OCI-LY1 (cell line): ENCODE measurements around the gene PRKCD.

ENCODE experiments used
- H2AFZ ChIP-seq: fragments of 200-600 bp; sonication (generic), shearing (Covaris generic); 2 replicates; pipeline ENCODE4 v1.6.0; 2014; ENCODE audit warnings: antibody characterized with exemption, mild to moderate bottlenecking, low read length
- H3F3A ChIP-seq: fragments of 200-600 bp; sonication (generic), shearing (Covaris generic); 2 replicates; pipeline ENCODE4 v1.6.0; 2014; ENCODE audit warnings: mild to moderate bottlenecking, antibody characterized with exemption, low read length, moderate library complexity; ENCODE audit not compliant: insufficient read depth
- H3K27ac ChIP-seq: fragments of 200-600 bp; sonication (generic); 2 replicates; pipeline ENCODE4 v1.5.1; 2014; ENCODE audit warnings: low read length, mixed run types, mild to moderate bottlenecking, low read depth; ENCODE audit not compliant: poor library complexity, severe bottlenecking
- H3K27me3 ChIP-seq: fragments of 200-600 bp; sonication (generic); 2 replicates; pipeline ENCODE4 v1.6.0; 2014; ENCODE audit warnings: antibody characterized with exemption, mild to moderate bottlenecking, low read length, moderate library complexity; ENCODE audit not compliant: insufficient read depth
- H3K36me3 ChIP-seq: fragments of 200-600 bp; sonication (generic); 2 replicates; pipeline ENCODE4 v1.6.1; 2014; ENCODE audit warnings: mild to moderate bottlenecking, antibody characterized with exemption, low read length, moderate library complexity, mixed read lengths; ENCODE audit not compliant: insufficient read depth
- H3K4me1 ChIP-seq: fragments of 200-600 bp; sonication (generic); 2 replicates; pipeline ENCODE4 v1.5.1; 2014; ENCODE audit warnings: mild to moderate bottlenecking, low read length, moderate library complexity; ENCODE audit not compliant: insufficient read depth, severe bottlenecking
- H3K4me2 ChIP-seq: fragments of 200-600 bp; sonication (generic), shearing (Covaris generic); 2 replicates; pipeline ENCODE4 v1.6.1; 2014; ENCODE audit warnings: low read length
- H3K4me3 ChIP-seq: fragments of 200-600 bp; sonication (generic); 2 replicates; pipeline ENCODE4 v1.5.1; 2014; ENCODE audit warnings: low read length, low read depth, mild to moderate bottlenecking, mixed read lengths; ENCODE audit not compliant: poor library complexity, severe bottlenecking
- H3K79me2 ChIP-seq: fragments of 200-600 bp; shearing (Covaris generic); 2 replicates; pipeline ENCODE4 v1.6.1; 2016; ENCODE audit warnings: mixed run types, low read length, mixed read lengths; ENCODE audit not compliant: insufficient read depth
- H3K9ac ChIP-seq: fragments of 200-600 bp; sonication (generic), shearing (Covaris generic); 2 replicates; pipeline ENCODE4 v1.6.1; 2014; ENCODE audit warnings: mild to moderate bottlenecking, low read length, mixed read lengths
- H3K9me2 ChIP-seq: fragments of 200-600 bp; sonication (generic), shearing (Covaris generic); 2 replicates; pipeline ENCODE4 v1.6.1; 2014; ENCODE audit warnings: low read depth, mild to moderate bottlenecking, low read length, mixed read lengths
- H3K9me3 ChIP-seq: fragments of 200-600 bp; shearing (Covaris generic); 2 replicates; pipeline ENCODE4 v1.6.1; 2014; ENCODE audit warnings: low read length, mixed read lengths
- H4K20me1 ChIP-seq: fragments of 200-600 bp; sonication (generic), shearing (Covaris generic); 2 replicates; pipeline ENCODE4 v1.6.0; 2016; ENCODE audit warnings: mild to moderate bottlenecking, low read length; ENCODE audit not compliant: insufficient read depth
- CTCF ChIP-seq: fragments of 200-600 bp; sonication (generic), shearing (Covaris generic); IDR thresholded peaks from 2 replicates; pipeline ENCODE4 v1.5.1; 2017; ENCODE audit warnings: mild to moderate bottlenecking, antibody characterized with exemption, low read length, moderate library complexity, mixed read lengths
- EZH2 ChIP-seq: fragments of 200-600 bp; sonication (generic), shearing (Covaris generic); IDR thresholded peaks from 2 replicates; pipeline ENCODE4 v1.8.0; 2017; ENCODE audit warnings: borderline replicate concordance, mixed run types, mild to moderate bottlenecking, antibody characterized with exemption, low read length, moderate library complexity, mixed read lengths

The PRKCD gene

DNA sequence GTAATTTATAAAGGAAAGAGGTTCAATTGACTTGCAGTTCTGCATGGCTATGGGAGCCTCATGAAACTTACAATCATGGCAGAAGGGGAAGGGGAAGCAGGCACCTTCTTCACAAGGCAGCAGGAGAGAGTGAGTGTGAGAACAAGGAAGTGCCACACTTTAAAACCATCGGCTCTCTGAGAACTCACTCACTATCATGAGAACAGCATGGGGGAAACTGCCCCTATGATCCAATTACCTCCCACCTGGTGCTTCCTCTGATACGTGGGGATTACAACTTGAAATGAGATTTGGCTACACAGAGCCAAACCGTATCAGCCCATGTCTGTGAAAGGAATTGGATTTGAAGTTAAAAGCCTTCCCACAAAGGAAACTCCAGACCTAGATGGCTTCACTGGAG, 55.7 kb downstream of the PRKCD start:
- no peak overlapping the region for H3K4me2 ChIP-seq
- peaks cover 23% of the 10 kb centered on the region for H3K4me1 ChIP-seq
- no peaks in the 10 kb centered on the region for H3K79me2 ChIP-seq
- H3F3A ChIP-seq = no peaks in the 10 kb centered on the region
- no peaks in the 10 kb centered on the region for H4K20me1 ChIP-seq
- H3K9ac ChIP-seq = no peak overlapping the region
- H3K36me3 ChIP-seq = peaks cover 12% of the 10 kb centered on the region
- no peaks in the 10 kb centered on the region for H3K9me3 ChIP-seq
- TF ChIP-seq EZH2 = no peak
- TF ChIP-seq CTCF = no peak
- no peak overlapping the region for H3K4me3 ChIP-seq
- H2AFZ ChIP-seq = no peak overlapping the region
- no peaks in the 10 kb centered on the region for H3K9me2 ChIP-seq
- no peaks in the 10 kb centered on the region for H3K27me3 ChIP-seq
- H3K27ac ChIP-seq = no peak overlapping the region

- Histone ChIP-seq H3K27ac (no peak overlapping the region), H3K4me3 (no peak overlapping the region), H3K4me1 (peaks cover 18% of the 10 kb centered on the region), H3K4me2 (no peak overlapping the region), H3K27me3 (no peaks in the 10 kb centered on the region), H3K9me3 (no peaks in the 10 kb centered on the region), H3K9me2 (no peaks in the 10 kb centered on the region), H3K79me2 (no peaks in the 10 kb centered on the region), H3K36me3 (peaks cover 12% of the 10 kb centered on the region), H4K20me1 (no peaks in the 10 kb centered on the region), H3K9ac (no peak overlapping the region), H2AFZ (no peak overlapping the region), H3F3A (no peaks in the 10 kb centered on the region)
- TF ChIP-seq CTCF = no peak
- TF ChIP-seq EZH2 = no peak
Measured at GRCh38 chr3:53217175-53217574, 56.2 kb downstream of the PRKCD start.

DNA sequence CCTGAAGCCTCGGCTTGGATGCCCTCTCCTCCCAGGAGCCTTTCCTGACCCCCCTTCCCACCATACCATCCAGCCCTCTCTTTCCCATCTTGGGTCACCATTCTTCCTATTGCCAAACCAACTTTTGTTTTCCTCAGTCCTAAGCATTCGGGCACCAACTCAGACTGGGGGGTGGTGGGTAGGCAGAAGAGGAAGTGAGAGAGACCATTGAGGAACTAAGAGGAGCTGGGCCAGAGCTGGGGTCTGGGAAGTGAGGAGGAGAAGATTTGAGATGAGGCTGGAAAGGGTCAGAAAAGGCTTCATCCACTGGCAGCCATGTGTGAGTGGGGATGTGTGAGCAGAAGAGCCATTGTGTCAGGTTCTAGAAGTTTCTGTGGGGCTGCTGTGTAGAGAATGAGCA, 57.1 kb downstream of the PRKCD start:
- Histone ChIP-seq H3K36me3 (peaks cover 18% of the 10 kb centered on the region), H3K4me1 (peaks cover 8% of the 10 kb centered on the region), H3K4me3 (no peak overlapping the region), H3K9me2 (no peaks in the 10 kb centered on the region), H3K4me2 (no peak overlapping the region), H4K20me1 (no peaks in the 10 kb centered on the region), H2AFZ (no peak overlapping the region), H3F3A (no peaks in the 10 kb centered on the region), H3K9ac (no peak overlapping the region), H3K79me2 (no peaks in the 10 kb centered on the region), H3K27ac (no peak overlapping the region), H3K27me3 (no peaks in the 10 kb centered on the region), H3K9me3 (no peaks in the 10 kb centered on the region)
- TF ChIP-seq CTCF (no peak), EZH2 (no peak)
